Activated CD4-positive, alpha-beta T cell treated with anti-CD3 and anti-CD28 coated beads for 48 hours (primary cell): ENCODE results near the gene KLC1.
"Not testable (repeated sequence)": the region's sequence is repeated elsewhere in the genome, so short reads cannot be mapped to it uniquely, and the experiment has no call there.

Experiments used
- DNase-seq: peaks from one replicate; pipeline ENCODE4 v3.0.0-alpha.2; 2020

Gene KLC1

DNA sequence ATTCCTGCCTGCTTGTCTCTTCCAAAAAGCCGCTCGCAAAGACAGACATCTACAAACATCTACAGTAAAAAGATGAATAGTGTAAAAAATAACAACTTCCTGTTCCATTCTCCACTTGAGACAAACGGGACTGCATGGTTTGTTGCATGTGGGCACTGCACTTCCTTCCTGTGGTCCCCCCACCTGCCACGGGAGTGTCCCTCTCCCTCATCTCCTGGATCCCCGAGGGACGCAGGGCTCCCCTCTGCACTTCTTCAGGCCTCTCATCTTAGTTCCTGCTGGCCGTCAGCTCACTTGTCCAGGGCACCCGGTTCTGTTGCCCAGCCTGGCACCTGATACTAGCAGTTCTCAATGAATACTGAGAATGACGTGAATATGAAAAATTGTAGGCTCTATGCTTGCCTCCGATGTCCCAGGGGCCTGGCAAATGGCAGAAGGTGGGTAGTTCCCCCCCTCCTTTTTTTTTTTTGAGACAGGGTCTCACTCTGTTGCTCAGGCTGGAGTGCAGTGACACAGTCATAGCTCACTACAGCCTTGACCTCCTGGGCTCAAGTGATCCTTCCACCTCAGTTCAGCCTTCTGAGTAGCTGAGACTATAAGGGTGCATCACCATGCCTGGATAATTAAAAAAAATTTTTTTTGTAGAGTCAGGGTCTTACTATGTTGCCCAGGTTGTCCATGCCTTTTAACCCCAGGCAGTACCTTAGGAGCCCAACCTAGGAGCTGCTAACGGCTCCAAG lies 3.5 kb upstream of the KLC1 start:
- DNase-seq, result peak; percentile 23

DNA sequence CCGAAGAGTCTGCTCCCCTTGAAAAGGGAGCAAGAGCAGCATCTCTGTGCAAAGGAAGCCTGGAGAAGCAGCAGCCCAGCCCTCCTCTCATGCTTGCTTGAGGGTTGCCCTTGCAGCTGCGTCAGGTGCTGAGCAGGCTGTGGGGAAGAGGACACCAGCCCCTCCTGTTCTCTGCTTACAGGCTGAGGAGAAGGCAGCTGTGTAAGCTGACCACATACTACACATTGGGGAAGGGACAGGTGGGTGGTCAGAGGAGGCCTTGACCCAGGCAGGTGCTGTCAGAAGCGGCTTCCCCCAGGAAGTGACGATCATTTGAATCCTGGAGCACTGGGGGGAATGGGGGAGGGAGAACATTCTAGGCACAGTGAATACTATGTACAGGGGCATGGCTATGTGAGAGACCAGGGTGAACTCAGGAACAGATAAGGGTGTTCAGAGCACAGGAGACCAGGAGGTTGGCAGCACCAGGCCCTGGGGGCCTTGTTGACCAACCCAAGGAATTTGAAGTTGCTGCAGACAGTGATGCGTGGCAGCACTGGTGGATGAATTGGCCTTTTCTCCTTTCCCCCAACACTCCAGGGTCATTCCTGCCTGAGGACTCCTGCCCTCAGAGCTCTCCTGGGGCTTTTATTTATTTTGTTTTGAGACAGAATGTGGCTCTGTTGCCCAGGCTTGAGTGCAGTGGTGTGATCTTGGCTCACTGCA lies 2.7 kb upstream of the KLC1 start:
- no peak for DNase-seq

- DNase-seq, result no peak
Observed at GRCh38 chr14:103627073-103628025, 1.7 kb upstream of the KLC1 start.

DNA sequence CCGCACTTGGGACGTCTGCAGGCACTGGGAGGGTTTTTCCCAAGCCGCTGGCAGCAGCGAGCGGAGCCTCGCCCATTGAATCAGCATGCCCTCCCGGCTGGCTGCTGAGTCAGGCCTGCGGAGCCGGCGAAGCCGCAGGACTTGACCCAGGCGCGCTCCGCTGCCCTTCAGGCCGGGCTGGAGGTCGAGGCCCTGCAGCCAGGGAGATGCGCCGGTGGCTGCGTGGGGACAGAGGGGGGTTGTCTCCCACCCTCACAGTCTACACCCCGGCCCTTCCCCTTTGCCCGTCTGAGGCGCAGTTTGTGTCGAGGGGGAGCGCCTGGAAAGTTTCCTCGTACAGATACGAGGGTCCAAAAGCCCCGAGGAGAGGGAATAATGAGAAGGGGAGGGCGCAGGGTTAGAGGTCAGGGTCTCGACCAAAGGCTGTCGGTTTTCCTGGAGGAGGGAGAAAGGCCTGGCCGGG lies 759 bp upstream of the KLC1 start:
- DNase-seq, result peak; percentile 41

DNA sequence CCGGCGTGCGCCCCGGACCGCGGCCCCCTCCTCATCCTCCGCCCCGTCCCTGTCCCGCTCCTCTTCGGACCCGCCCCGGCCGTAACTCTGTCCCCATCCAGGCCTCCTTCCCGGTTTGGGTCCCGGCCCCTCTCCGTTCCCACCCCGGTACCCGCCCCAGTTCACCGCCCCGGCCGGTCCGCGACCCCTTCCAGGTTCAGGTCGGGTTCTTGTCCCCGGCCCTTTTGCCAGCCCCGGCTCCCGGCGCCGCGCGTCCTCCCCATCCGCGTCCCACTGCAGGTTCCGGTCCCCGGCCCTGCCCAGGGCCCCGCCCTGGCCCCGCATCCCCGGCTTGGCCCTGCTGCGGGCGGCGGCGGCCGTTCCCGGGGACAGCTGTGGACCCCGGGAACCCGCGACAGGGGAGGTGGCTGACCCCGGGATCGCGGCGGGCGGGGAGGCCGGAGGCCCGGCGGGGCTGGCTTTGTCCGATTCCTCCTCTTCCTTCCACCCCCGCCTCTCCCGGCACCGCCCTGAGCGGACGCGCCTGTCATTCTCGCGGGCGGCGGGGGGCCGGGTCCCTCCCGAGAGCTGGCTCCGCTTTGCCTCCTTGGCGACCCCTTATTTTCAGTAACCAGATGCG lies 601 bp downstream of the KLC1 start:
- DNase-seq, result peak; percentile 71

GRCh38 chr14:103630364-103631108 lies 1.5 kb downstream of the KLC1 start:
- no peak for DNase-seq

DNA sequence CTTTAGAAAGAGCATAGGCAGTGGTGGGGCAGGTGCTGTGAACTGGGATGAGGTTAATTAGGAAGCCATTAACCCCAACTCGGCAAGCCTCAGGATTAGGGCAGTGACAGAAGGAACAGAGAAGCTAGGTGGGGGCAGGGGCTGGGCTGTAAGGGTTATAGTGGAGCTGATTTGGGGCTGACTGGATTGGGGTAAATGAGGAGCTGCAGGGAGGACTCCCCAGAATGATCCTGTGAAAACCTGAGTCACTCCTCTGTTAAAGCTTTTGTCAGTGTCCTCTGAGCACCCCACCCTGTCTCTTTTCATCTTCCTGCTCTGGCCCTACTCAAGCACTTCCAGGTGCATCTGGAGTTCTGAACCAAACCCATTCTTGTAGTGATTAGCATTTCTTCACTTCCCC lies 4.4 kb downstream of the KLC1 start:
- DNase-seq, result no peak

DNA sequence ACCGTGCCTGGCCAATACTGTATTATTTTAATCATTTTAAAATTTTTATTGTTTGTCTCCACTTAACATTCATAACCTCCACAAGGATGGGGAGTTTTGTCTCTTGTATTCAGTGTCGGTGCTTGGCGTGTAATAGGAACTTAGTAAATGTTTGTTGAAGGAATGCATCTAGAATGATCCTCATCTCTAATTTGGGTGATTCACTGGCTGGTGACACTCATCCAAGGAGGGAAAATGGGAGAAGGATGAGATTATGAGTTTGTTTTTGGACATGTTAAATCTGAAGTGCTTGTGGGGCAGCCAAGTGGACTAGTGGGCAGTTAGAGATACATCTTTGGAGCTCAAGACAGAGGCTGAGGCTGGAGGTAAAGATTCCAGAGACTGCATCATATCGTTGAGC lies 5.1 kb downstream of the KLC1 start:
- DNase-seq, result no peak

- DNase-seq, result no peak
Observed at GRCh38 chr14:103638594-103638993, 9.6 kb downstream of the KLC1 start.

DNA sequence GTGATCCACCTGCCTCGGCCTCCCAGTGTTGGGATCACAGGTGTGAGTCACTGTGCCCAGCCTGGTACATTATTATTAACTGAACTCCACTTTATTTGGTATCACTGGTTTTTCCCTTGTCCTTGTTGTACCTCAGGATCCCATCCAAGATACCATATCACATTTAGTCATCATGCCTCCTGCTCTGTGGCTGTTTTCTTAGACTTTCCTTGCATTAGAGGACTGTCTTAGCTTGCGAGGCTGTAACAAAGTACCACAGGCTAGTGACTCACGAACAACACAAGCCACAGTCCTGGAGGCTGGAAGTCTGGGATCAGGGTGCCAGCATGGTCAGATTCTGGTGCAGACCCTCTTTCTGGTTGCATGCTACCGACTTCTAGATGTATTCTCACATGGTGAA lies 12.2 kb downstream of the KLC1 start:
- no peak for DNase-seq

DNA sequence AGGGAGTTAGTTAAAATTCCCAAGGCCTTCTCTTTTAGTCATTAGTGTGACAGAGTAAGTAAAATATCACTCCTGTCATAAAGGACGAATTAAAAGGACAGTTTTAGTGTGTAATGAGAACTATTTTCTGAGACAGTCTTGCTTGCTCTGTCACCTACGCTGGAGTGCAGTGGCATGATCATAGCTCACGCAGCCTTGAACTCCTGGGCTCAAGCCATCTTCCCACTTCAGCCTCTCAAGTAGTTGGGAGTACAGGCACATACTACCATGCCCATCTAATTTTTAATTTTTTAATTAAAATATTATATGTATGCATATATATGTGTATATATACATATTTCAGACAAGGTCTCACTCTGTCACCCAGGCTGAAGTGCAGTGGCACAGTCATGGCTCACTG lies 17.2 kb downstream of the KLC1 start:
- DNase-seq, result no peak

DNA sequence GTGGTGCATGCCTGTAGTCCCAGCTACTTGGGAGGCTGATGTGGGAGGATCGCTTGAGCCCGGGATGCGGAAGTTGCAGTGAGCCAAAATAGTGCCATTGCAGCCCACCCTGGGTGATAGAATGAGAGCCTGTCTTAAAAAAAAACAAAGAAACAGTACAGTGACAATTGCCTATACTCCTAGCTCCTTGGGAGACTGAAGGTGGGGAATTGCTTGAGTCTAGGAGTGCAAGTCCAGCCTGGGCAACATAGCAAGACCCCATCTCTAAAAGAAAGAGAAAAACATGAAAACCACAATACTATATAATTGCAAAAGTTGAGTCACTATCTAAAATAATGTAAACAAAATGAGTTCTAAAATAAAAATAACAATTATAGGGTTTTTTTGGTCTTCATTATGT lies 20.0 kb downstream of the KLC1 start:
- DNase-seq, result no peak

DNA sequence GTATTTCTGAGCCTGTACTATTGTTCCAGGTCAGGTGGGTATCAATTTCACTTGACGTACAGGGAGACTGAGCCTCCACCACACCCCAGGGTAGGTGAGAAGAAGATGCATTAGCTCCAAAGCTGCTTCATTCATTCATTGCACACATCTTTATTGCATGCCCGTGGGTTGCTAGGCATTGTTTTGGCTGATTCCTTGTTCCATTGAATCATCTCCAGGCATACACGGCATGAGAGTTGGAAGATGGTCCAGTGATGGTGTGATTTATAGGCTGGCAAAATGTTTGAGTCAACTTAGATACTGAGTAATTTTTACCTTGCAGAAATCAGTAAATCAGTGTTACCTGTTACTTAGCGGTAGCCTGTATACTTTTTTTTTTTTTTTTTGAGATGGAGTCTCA lies 21.2 kb downstream of the KLC1 start:
- DNase-seq, result no peak

DNA sequence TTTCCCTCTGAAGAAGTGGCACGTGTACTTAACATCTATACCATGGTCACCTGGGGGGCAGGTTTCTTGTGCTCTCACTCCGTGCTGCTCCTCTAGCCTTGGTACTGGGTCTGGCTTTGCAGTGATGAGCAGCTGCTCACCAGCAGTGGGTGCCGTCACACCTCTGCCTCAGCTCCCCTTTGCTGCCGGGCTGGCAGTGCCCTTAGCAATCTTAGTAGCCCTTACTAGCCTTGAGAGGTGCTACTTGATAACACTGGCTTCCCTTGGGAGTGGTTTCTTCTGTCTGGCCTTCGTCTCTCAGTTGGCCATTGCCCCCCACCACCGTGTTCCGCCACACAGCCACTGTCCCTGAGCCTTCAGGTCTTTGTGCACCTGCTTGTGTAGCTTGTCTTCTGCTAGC lies 22.6 kb downstream of the KLC1 start:
- DNase-seq, result no peak

- no peak for DNase-seq
Observed at GRCh38 chr14:103652806-103653205, 23.8 kb downstream of the KLC1 start.

DNA sequence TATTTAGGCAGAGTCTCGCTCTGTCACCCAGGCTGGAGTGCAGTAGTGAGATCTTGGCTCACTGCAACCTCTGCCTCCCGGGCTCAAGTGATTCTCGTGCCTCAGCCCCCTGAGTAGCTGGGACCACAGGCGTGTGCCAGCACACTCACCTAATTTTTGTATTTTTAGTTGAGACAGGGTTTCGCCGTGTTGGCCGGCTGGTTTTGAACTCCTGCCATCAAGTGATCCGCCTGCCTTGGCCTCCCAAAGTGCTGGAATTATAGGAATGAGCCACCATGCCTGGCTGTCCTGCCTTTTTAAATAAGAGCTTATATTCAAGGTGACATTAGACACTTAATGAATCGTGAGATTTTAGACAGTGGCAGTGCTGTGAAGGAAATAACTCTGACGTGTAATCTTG lies 24.3 kb downstream of the KLC1 start:
- DNase-seq, result not testable (repeated sequence)

DNA sequence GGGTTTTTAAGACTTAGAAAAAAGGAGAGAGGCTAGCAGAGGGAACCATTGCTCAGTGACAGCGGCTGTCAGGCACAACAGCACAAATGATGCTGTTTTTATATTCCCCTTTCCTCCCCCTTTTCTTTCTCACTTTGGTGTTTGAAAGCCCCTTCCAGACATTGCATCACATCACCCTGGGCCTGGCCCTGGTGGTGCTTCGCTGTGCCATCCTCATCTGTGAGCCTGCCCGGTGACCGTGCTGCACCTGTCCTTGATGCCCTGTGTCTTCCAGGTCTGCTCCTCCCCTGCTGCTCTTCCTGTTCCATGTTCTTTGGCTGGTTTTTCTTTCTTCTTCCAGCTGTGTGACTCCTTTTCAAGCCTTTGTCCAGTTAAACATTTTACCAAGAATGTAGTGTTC lies 24.8 kb downstream of the KLC1 start:
- DNase-seq, result no peak

DNA sequence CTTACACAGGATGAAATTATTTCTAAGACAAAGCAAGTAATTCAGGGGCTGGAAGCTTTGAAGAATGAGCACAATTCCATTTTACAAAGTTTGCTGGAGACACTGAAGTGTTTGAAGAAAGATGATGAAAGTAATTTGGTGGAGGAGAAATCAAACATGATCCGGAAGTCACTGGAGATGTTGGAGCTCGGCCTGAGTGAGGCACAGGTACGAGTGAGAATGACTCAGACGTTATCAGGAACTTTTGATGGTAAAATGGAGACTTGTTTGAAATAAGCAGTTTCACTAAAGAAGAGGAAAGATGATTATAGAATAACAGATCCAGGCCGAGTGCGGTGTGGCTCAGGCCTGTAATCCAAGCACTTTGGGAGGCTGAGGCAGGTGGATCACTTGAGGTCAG lies 25.6 kb downstream of the KLC1 start:
- no peak for DNase-seq

- DNase-seq, result no peak
Observed at GRCh38 chr14:103656031-103656755, 27.2 kb downstream of the KLC1 start.

DNA sequence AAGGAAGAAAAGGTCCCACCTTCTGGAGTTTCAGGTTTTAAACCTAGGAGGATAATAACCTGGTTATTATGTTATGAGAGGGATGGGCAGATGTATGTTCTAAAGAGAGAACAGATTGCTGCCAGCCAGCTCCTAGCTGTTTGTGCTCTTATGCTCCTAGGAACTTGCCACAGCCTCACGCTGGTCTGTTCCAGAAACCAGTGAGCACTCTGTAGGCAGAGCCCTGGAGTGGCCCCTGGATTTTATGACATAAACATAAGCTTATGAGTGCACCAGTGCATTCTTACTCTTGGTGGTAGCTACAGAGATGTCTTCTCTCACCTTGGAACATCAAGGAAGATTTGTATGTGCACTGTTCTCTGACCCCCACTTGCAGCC lies 27.7 kb downstream of the KLC1 start:
- no peak for DNase-seq

GRCh38 chr14:103657471-103657870 lies 28.5 kb downstream of the KLC1 start:
- DNase-seq, result no peak

- no peak for DNase-seq
Observed at GRCh38 chr14:103659631-103660030, 30.6 kb downstream of the KLC1 start.
